Measurements from ENCODE around the gene DOCK2.
"Not testable (repeated sequence)": the region's sequence is repeated elsewhere in the genome, so short reads cannot be mapped to it uniquely, and the experiment has no call there.

Gene DOCK2

DNA sequence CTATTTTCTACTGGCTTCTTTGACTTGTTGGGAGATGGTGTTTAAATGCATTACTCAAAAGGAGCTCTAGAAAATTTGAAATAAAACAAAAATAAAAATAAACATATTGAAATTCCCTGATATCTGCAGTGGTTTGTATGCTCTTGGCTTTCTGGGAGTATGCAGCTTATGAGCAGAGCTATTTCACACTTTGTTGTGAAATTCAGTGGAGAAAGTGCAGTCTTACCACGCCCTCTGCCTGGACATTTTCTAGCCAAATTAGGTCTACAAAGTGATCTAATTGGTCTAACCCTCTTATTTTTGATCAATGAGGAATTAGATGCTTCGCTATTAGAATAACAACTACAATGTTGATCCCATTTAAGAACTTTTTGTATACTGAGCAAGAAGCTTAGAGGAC is 276.4 kb downstream of the DOCK2 start:
- no peak for DNase-seq

DNA sequence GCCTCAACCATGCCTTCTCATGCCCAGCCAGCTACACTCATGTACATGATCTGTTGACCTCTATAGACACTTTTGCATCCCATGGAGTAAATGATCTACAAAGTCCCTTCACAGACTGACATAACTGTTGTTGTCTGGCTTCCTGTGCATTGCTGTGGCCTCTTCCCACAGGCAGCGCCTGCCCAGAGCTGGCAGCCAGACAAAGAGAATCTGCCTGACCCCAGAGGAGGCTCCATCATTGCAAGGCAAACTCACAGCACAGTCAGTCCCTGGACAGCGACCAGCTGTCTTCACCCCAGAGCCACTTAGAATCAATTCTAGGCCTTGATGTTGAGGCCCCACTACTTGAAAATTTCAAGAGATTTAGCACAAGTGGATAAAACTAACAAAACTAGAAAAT is 277.7 kb downstream of the DOCK2 start:
- DNase-seq, result no peak

DNA sequence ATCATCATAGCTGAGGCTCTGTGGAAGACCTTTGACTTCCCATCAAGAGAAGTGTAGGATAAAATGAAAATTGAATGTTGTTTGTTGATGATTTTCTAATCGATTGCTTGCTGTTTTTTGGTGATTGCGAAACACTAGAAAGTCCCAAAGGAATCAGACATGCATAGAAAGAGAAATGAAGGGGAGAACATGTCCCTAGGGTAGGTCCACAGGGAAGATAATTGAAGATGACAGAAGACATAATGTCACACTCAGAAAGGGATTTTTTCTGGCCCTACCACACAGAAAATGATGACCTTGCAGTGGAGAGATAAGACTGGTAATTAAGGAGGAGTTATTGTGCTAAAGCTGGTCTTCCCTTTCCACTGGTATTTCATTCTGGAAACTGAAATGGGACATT is 280.4 kb downstream of the DOCK2 start:
- no peak for DNase-seq

DNA sequence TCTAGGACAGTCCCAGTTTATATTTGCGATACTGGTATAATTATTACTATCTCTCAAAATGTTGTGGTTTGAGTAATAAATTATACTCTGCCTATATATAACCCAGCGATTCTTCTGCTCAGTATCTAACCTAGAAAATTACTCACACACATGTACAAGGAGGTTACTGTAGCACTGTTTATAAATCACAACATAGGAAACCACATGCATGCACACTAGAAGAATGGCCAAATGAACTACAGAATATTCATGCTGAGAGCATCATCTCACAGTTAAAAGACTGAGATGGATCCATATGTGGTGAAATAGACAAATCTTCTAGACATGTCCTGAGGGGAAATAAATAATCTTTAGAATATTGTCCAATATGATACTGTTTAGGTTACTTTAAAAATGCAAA is 281.2 kb downstream of the DOCK2 start:
- DNase-seq, result no peak

DNA sequence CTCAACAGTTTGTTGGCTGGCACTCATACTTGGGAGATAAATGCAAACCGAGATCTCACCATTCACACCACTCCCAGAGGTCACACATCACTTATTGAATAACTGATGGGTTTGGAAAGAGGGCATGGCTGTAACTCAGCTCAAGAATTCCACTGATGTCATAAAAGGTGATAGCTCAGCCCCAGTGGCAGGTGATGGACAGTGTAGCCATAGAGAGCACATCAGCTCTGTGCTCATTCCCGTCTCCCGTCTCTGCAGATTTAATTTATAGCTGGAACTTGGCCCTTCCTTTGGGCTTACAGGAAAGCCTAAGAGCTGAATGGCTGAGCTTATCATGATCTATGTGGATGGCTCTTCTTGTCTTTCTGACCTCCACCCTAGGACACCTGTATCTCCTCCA is 283.4 kb downstream of the DOCK2 start:
- no peak for DNase-seq

DNA sequence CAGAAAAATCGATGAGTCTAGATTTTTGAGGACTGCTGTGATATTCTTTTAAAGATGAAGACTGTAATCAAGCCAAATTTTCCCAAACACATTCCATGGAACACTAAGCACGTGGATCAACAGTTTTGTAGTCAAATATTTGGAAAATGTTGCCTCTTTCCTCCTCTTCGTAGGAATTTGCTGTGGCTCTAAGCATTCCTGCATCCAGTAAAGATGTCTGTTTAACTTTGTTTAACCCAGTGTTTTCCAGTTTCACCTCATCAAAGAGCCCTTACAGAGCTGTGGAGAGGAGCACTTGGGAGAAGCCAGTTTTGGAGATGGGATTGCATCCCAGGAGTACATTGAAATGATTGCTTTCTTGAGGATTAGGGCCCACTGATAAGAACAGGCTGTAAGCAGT is 284.3 kb downstream of the DOCK2 start:
- no peak for DNase-seq

DNA sequence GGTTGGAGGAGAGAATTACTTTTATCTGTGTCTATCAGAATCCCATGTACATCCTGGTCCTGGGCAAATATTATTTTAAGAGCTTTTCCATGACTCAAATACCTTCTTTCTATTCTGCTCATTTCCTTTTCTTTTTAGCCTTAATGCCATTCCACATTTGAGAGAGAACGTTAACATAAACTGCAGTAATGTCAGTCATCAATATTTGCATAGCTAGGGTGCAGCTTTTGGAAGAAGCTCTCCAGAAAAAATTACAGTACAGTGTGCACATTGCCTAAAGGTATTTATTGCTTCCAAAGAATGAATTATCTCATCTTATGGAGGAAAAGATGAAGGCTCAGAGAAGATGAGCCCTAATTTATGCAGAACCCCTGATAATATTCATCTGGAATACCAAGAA is 284.9 kb downstream of the DOCK2 start:
- DNase-seq, result no peak

DNA sequence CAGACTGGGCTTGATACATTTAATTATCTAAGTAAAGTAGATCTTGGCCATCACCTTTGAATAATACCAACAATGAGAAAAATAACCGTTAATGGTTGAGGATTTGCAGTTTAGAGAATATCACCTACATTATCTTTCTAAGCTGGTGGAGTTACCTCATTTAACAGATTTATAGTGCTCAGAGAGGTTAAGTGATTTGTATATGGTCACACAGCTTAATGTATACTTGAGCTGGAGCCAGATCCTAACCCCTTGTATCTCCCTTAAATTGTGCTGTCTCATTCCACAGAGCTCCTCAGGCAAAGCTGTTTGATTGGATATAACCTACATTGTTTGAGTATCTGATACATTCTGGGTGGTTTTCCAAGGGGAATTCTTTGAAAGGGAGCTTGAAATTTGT is 285.4 kb downstream of the DOCK2 start:
- no peak for DNase-seq

DNA sequence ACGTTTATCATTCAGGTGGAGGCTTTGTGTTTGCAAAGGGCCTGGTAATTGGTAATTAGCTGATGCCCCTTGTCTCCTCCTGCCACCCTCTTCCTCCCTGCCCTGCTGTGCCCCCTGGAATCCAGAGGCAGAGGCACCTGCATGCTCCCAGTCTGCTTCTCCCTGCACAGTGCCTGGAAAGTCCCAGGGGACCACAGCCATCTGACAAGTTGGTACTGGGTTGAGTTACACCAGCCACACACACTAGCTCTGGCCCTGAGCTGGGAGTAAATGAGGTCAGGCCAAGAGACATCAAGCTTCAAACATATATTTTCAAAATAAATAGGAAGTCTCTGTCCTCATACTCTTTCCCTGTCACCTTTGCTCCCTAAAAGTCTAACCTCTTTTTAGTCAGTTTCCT is 286.9 kb downstream of the DOCK2 start:
- no peak for DNase-seq

DNA sequence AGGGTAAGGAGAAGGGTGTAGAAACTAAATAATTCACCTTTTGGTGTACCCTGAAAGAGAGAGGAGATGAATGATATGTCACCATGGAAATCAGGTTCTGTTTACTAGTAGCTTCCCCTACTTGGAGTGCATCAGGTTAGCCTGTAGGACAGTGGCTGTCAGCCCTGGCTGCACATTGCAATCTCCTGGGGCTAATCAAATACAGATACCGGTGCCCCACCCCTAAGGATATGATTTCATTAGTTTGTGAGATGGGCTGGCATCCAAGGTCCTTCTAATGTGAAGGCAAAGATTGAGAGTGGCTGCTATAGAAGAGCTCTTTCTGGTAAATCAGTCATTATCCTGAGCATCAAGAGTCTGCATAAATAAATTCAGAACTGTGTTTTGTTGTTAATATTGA is 296.1 kb downstream of the DOCK2 start:
- no peak for DNase-seq

DNA sequence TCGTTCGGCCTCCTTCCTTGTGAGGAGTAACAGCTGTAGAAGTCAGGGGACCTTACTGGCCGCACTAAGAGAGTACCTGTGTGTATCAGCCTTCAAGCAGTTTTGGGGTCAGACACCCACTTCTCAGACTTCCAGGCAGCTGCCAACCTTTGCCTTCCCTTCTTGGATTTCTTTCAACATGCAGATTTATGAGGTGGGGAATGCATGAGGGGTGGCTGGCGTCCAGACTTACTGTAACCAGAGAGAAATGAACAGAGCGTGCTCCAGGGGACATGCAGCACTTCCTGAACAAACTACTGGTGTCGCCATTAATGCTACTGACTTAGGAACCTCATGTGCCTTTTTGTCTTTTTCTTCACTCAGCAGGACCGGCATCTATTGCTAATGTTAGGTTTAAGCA is 296.5 kb downstream of the DOCK2 start:
- no peak for DNase-seq

DNA sequence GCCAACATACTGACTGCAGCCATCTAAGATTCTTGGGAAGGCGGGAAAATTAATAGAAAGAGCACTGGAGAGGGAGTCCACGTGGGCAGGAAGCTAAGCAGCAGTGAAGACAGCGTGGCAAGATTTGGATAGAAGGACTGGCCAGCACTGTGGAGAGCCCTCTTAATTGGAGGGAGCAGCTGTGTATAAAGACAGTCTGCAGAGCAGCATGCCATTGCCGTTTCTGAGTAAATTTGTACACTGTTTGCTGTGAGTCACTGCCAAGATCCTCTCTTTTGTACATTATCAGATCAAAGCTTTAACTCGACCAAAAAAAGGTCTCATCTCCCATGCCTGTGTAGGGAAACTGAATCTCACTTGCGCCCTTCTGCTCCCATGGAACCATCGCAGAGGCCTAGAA is 297.9 kb downstream of the DOCK2 start:
- no peak for DNase-seq

DNA sequence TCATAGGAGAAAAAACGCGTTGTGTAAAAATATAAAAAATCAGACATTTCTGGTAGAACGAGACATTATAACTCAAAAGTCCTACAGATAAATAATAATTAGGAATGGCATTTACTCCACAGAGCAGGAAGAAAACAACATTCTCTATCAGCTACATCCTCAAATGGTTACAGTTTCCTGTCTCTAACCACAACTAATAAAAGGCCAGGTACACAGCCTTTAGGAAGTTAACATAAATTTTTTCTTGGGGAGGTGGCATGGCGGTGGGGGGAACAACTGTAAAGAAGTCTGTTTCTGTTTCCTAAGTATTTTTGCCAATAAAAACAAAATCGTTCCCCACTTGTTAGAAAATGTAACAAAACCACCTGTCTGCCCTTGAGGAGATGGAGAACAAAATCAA is 298.7 kb downstream of the DOCK2 start:
- no peak for DNase-seq

DNA sequence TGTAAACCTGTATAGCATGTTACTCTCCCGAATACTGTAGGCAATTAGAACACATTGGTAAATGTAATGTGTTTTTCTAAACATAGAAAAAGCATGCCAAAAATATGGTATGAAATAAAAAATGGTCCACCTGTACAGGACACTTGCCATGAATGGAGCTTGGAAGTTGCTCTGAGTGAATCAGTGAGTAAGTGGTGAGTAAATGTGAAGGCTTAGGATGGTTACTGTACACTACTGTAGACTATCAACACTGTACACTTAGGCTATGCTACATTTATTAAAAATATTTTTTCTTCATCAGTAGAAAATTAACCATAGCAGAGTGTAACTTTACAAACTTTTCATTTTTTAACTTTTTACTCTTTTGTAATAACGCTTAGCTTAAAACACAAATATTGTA is 301.4 kb downstream of the DOCK2 start:
- no peak for DNase-seq

DNA sequence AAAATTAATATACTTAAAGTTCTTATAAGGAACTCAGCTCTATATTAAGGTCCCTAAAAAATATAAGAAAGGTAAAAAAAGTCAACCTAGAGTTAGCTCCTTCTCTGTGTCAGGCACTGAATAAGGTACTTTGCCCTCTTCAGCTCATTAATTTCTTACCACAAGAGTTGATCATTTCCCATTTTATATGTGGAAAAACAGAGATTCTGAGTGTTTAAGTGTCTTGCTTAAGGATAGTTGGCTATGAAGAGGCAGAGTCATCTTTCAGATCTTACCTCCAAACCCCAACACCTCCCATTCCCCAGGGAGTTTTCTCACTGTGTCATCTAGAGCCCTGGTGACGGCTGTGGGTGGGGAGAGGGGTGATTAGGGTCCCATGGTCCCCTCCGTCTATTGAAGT is 302.7 kb downstream of the DOCK2 start:
- no peak for DNase-seq

DNA sequence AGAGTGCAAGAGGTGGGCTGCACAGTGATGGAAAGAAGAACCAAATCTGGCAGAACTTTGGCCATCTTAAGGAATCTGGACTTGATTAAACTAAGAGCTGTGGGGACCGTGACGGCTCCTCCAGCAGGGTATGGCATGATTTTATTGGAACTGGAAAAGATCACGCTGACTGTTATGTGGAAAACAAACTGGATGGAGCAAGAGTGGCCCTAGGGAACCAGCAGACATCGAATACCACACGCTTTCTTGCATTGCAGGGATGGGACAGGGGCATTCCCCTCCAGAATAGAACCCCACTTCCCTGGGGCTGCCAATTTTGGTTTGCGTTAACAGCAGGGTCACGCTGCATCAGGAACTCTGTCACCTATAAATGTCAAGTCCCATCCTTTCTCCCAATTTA is 304.5 kb downstream of the DOCK2 start:
- DNase-seq, result no peak

DNA sequence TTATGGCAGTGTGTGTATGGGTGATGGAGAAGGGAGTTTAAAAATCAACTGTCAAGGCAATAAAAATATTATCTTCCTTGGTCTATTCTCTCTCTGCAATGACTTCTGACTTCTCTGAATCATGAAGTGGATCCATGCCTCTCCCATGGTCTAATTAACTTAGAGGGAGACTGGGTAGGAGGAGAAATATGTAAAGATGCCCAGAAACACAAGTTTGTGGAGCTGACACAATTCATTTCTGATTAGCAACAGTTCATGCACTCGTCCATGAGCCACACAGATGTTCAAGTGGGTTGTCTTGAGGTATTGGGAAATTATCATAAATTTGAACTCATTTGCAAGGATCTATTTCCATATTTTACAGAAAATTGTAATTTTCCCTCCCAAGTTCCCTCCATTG is 305.1 kb downstream of the DOCK2 start:
- no peak for DNase-seq

DNA sequence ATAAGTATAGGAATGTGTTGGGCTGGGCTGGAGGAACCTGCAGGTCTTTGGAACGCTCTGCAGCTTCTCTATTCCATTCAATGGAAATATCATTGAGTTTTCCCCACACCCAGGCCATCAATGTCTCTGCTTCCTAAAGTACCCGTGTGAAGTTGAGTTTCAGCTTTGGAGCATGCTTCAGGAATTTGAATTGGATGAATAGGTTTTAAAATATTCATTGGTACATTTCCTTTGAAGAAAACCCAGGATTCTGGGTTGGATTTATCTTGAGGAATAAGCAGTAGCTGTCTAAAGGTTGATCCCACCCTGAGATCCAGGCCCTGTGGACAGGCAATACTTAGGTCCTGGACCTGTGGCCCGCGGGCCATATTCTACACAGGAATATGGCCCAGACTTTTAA is 306.0 kb downstream of the DOCK2 start:
- no peak for DNase-seq

DNA sequence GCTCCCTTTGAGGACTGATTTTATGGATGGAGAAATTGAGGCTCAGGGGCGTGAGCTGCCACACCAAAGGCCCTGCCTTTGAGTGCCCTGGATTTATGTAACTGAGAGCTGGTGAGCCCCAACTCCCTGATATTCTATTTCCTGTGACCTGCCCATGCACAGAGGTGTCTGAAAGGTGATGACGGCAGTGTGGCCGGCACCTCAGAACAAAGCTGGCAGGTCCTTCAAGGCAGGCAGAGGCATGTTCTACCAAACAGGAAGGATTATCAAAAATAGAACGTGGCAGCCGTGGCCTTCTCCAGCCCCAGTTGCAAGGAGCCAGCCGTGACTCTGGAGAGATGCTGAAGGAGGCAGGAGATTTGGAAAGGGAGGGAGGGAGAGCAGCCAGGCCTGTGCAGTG is 307.0 kb downstream of the DOCK2 start:
- DNase-seq, result no peak

DNA sequence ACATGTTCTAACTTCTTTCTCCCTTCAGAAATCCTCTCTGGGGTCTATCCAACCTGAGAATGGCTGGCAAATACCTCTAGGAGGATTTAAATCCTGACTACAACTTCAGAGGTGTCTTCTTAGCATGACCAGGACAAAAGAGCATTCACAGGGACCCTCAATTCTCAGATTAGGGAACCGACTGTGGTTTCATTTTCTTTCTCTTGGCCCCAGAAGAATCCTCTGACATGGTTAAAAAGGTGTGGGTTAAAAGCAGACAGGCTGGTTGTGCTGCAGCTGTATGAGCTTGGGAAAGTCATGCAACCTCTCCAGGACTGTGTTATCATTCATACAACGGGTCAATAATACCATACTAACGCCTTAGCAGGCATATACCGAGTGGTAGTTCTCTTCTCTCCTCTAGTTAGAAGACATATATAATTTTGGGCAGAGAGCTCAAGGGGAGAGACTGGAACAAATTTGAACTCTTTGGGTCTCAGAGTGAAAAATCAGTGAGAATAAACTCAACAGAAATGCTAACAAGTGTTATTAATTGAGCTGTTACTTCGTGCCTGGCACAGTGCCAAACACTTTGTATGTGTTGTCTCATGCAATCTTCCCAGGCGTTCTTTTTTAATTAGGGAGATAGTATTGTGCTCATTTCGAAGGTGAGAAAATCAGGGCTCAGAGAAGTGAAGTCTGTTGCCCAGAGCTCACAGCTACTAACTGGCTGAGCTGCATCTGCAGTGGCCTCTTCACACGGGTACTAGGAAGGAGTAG is 308.0 kb downstream of the DOCK2 start:
- no peak for DNase-seq

DNA sequence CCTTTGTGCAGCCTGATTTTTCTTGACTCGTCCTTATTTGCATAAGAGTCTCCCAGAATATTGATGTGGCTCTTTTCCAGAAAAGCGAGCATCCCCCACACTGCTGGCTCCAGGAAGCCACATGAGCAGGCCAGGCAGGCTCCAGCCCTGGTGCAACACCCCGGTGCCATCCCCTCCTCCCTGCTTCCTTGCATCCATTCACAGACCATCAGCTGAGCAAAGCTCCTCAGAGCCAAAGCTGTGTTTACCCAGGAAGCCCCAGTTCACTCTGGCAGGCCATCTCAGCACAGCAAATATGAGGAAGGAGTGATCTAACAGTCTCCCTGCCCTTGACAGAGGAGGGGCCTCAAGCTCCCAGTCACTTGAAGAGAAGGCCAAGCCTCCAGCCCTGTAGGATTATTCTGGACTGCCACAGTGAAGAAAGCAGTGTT is 308.8 kb downstream of the DOCK2 start:
- DNase-seq, result no peak

DNA sequence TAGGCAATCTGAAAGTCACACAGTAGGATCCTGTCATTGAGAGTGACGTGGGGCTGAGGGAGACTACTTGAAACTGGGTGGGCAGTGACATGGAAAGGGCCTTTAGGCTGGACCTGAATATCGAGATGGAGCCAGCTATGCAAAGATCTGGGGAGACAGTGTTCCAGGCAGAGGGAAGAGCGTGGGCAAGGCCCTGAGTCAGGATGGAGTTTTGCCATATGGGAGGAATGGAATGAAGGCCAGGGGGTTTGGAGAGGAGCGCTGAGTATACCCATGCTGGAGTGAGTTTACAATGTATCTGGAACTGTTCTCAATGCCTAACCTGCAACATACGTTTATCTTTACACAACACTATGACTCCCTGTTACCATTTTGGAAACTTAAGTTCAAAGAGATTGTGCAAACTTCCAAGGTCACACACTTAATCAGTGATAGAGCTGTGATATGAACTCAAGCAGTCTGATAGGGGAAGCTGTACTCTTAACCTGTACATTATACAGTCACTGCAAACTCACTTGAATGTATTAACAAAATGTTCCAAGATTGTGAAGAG is 309.7 kb downstream of the DOCK2 start:
- DNase-seq, result no peak

DNA sequence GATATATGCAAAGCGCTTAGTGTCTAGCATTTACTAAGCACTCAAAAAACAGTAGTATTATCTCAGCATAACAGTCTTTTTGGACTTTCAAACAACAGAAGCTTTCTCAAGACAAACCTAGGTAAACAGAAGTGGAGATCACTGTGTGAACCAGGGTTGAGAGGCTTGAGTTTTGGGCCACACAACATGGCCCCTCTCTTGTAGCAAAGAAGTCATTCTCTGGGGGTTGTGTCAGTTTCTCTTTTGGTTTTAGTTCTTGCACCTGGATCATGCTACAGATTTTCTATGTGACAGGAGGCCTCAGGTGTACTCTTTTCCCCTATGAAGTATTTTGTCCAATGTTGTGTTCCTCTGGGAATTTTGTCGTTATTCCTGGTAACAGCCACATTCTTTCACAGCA is 313.3 kb downstream of the DOCK2 start:
- DNase-seq, result no peak

DNA sequence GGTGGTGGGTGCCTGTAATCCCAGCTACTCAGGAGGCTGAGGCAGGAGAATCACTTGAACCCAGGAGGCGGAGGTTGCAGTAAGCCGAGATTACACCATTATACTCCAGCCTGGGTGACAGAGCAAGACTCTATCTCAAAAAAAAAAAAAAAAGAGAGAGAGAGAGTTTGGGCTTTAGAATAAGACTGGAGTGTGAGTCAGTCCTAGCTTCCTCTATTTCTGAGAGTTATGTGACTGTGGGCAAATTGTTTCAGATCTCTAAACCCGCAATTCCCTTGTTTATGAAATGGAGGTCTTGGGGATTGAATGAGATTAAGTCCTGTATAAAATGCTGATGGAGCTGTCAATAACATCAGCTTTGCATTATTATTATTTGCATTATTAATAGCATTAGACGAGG is 316.1 kb downstream of the DOCK2 start:
- not testable (repeated sequence) for DNase-seq

DNA sequence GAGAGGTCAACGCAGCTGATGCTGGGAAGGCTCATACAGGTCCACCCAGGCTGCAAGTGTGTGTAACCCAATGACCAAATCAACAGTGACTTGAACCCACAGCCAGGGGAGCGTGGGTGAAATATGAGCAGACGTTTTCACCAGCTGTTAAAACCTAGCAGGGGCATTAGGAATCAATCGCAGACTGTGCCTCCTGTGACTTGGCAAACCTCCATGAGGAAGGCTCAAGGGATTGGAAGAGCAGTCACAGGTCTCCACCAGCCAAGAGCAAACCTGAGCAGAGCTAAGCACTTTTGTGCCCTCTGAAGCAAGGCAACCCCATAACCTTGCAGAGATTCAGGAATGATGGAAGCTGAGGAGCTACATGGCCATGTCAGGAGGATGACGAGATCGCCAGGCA is 317.7 kb downstream of the DOCK2 start:
- DNase-seq, result no peak
